ENCODE measurements around the gene CALCOCO1. TPM values are rescaled to one million over a fixed set of nuclear protein-coding genes. Genes with fewer than 3 reads are reported as not detected.

The CALCOCO1 gene
- total and polyA plus RNA-seq, 4 donors: 24.4 to 67.4 (median 43.2) TPM

DNA sequence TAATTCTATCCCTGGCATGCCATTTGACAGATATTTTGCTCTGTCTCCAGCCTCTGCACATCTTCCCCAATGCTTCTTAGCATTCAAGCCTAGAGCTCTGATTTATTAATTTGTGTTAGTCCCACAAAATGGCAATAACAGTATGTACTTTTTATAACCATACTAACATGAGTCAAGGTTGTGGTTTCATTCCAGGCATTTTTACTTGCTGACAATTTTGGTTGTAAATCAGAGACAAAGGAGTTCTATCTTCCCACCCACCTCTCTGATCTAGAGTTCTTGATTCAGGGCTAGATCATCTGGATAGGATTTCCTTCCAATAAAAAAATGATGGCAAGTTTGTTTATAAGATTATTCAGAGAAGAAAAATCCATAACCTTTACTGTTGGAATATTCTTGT, 43.0 kb upstream of the CALCOCO1 start:
- no peak for DNase-seq (ENCODE audit: low spot score)
- Histone ChIP-seq H3K27ac (ENCODE audit: low read depth in 1 of 2, low read length in 2 of 2) (no peak overlapping the region), H3K4me3 (ENCODE audit: low read depth in 1 of 3, low read length in 3 of 3) (no peak overlapping the region), H3K36me3 (ENCODE audit: control insufficient read depth in 4 of 4, insufficient read depth in 3 of 4, low read depth in 1 of 4, low read length in 3 of 4) (no peaks in the 10 kb centered on the region), H3K27me3 (ENCODE audit: control insufficient read depth in 4 of 4, insufficient read depth in 4 of 4, low read length in 3 of 4) (peaks cover 0 to 15% (median 5%) of the 10 kb centered on the region in 4 donors), H3K9me3 (ENCODE audit: control insufficient read depth in 4 of 4, low read length in 3 of 4) (no peaks in the 10 kb centered on the region), H3K4me1 (ENCODE audit: control insufficient read depth in 4 of 4, insufficient read depth in 4 of 4, low read length in 3 of 4) (no peaks in the 10 kb centered on the region), H3K9ac (ENCODE audit: low read depth in 1 of 2, low read length in 2 of 2) (no peak overlapping the region)
- TF ChIP-seq FOXA2 (IDR thresholded peaks at IDR 0.05) (no peak), SP1 (IDR thresholded peaks at IDR 0.05) (no peak), NR2F2 (IDR thresholded peaks at IDR 0.05) (no peak), FOXA1 (IDR thresholded peaks at IDR 0.05) (no peak), GABPA (IDR thresholded peaks at IDR 0.05 in 1 of 2, conservative IDR thresholded peaks at IDR 0.05 in 1 of 2) (no peak), YY1 (IDR thresholded peaks at IDR 0.05) (no peak), JUND (IDR thresholded peaks at IDR 0.05) (no peak), HNF4A (conservative IDR thresholded peaks at IDR 0.05) (no peak), RXRA (IDR thresholded peaks at IDR 0.05) (no peak), HNF4G (IDR thresholded peaks at IDR 0.05) (no peak), CTCF (IDR thresholded peaks at IDR 0.05; ENCODE audit: low read depth, low read length, missing input control) (no peak), RAD21 (IDR thresholded peaks at IDR 0.05) (no peak), TAF1 (conservative IDR thresholded peaks at IDR 0.05) (no peak)
- TF ChIP-seq, protein P1, sequence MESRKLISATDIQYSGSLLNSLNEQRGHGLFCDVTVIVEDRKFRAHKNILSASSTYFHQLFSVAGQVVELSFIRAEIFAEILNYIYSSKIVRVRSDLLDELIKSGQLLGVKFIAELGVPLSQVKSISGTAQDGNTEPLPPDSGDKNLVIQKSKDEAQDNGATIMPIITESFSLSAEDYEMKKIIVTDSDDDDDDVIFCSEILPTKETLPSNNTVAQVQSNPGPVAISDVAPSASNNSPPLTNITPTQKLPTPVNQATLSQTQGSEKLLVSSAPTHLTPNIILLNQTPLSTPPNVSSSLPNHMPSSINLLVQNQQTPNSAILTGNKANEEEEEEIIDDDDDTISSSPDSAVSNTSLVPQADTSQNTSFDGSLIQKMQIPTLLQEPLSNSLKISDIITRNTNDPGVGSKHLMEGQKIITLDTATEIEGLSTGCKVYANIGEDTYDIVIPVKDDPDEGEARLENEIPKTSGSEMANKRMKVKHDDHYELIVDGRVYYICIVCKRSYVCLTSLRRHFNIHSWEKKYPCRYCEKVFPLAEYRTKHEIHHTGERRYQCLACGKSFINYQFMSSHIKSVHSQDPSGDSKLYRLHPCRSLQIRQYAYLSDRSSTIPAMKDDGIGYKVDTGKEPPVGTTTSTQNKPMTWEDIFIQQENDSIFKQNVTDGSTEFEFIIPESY (IDR thresholded peaks at IDR 0.05): no peak
- TF ChIP-seq, protein P2, sequence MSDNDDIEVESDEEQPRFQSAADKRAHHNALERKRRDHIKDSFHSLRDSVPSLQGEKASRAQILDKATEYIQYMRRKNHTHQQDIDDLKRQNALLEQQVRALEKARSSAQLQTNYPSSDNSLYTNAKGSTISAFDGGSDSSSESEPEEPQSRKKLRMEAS (IDR thresholded peaks at IDR 0.05): no peak

GRCh38 chr12:53768976-53769375, 41.7 kb upstream of the CALCOCO1 start:
- 80% methylated on average over 5 of the region's 5 CpGs for WGBS
- H3K4me3 ChIP-seq (ENCODE audit: low read depth in 1 of 3, low read length in 3 of 3): no peak overlapping the region
- no peaks in the 10 kb centered on the region for H3K36me3 ChIP-seq (ENCODE audit: control insufficient read depth in 4 of 4, insufficient read depth in 3 of 4, low read depth in 1 of 4, low read length in 3 of 4)
- DNase-seq (ENCODE audit: low spot score): no peak
- H3K9me3 ChIP-seq (ENCODE audit: control insufficient read depth in 4 of 4, low read length in 3 of 4): no peaks in the 10 kb centered on the region
- H3K4me1 ChIP-seq (ENCODE audit: control insufficient read depth in 4 of 4, insufficient read depth in 4 of 4, low read length in 3 of 4): no peaks in the 10 kb centered on the region
- TF ChIP-seq GABPA (IDR thresholded peaks at IDR 0.05 in 1 of 2, conservative IDR thresholded peaks at IDR 0.05 in 1 of 2) (no peak), SP1 (IDR thresholded peaks at IDR 0.05) (no peak), NR2F2 (IDR thresholded peaks at IDR 0.05) (no peak), FOXA1 (IDR thresholded peaks at IDR 0.05) (no peak), RXRA (IDR thresholded peaks at IDR 0.05) (no peak), JUND (IDR thresholded peaks at IDR 0.05) (no peak), RAD21 (IDR thresholded peaks at IDR 0.05) (no peak), HNF4G (IDR thresholded peaks at IDR 0.05) (no peak)
- TF ChIP-seq, protein P2 (IDR thresholded peaks at IDR 0.05): no peak
- TF ChIP-seq, protein P1 (IDR thresholded peaks at IDR 0.05): no peak
- TF ChIP-seq, protein P3, sequence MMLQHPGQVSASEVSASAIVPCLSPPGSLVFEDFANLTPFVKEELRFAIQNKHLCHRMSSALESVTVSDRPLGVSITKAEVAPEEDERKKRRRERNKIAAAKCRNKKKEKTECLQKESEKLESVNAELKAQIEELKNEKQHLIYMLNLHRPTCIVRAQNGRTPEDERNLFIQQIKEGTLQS (IDR thresholded peaks at IDR 0.05): no peak
- no peak overlapping the region for H3K27ac ChIP-seq (ENCODE audit: low read depth in 1 of 2, low read length in 2 of 2)
- H3K9ac ChIP-seq (ENCODE audit: low read depth in 1 of 2, low read length in 2 of 2): no peak overlapping the region
- peaks cover 0 to 19% (median 5%) of the 10 kb centered on the region in 4 donors for H3K27me3 ChIP-seq (ENCODE audit: control insufficient read depth in 4 of 4, insufficient read depth in 4 of 4, low read length in 3 of 4)
